Activated CD4-positive, CD25-positive, alpha-beta regulatory T cell treated with anti-CD3 and anti-CD28 coated beads, Interleukin-2, amount 50 U/mL, for 24 hours (primary cell): ENCODE measurements around the gene MTERF4.
A peak's percentile ranks its signal among the peaks of the same experiment; 100 is the strongest.
"Not testable (repeated sequence)": the region's sequence is repeated elsewhere in the genome, so short reads cannot be mapped to it uniquely, and the experiment has no call there.

Source experiments
- ATAC-seq, 2 donors: fragments of 150-1000 bp; cut with Tn5 transposase; one replicate each; pipeline ENCODE4 v1.10.0; 2021; ENCODE audit warnings: mild to moderate bottlenecking in 1 of 2, moderate library complexity in 1 of 2

Gene MTERF4

DNA sequence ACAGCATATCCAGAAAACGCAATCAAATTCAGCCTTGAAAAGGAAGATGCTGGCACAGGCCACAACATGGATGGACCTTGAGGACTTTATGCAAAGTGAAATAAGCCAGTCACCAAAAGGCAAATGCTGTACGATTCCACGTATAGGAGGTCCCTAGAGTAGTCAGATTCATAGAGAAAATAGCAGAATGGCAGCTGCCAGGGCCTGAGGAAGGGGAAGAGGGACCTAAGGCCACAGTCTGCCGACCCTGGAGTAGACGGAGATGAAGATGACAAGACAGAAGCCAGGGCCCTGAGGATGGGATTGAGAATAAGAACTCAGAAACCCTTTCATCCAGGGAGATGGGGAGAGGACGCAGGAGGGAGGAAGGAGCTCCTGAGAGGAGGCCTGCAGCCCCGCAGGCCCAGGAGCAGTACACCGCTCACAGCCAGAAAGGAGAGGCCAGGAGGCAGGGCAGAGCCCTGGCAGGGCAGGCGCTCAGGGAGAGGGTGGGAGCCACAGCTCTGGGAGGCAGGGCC, 8.1 kb upstream of the MTERF4 start:
- ATAC-seq = no peak

DNA sequence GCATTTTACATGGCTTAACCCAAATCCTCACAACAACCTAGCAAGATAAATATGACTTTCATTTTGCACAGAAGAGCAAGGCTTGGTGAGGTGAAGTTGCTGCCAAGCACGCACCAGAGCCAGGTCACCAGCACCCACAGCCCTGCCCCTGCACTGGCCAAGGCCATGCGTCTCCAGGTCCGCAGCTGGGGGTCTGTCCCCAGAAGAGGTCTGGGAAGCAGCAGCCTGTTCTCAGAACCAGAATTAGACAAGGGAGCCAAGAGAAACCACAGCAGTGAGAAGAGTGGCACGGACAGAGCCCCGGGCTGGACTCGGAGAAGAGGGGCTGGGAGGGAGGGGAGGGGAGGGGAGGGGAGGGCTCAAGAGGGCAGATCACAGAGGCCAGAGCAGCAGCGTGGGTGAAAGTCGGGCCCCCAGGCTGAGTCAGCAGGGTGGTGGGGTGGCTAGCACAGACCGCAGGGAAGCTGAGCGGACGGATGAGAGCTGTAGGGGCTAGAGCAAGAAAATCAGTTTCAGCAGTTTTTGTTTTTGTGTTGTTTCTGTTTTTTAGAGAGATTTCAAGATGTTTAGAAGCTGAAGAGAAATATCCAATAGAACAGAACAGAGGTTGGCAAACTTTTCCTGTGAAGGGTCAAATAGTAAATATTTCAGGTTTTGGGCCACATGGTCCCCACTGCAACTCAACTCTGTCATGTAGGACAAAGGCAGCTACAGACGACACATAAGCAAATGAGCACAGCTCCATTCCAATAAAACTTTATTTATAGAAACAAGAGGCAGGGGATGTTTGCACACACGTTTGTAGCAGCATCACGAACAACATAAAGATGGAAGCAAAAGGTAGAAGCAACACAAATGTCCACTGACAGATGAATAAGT, 7.4 kb upstream of the MTERF4 start:
- ATAC-seq = peak in 1 of 2 donors; percentile 39

DNA sequence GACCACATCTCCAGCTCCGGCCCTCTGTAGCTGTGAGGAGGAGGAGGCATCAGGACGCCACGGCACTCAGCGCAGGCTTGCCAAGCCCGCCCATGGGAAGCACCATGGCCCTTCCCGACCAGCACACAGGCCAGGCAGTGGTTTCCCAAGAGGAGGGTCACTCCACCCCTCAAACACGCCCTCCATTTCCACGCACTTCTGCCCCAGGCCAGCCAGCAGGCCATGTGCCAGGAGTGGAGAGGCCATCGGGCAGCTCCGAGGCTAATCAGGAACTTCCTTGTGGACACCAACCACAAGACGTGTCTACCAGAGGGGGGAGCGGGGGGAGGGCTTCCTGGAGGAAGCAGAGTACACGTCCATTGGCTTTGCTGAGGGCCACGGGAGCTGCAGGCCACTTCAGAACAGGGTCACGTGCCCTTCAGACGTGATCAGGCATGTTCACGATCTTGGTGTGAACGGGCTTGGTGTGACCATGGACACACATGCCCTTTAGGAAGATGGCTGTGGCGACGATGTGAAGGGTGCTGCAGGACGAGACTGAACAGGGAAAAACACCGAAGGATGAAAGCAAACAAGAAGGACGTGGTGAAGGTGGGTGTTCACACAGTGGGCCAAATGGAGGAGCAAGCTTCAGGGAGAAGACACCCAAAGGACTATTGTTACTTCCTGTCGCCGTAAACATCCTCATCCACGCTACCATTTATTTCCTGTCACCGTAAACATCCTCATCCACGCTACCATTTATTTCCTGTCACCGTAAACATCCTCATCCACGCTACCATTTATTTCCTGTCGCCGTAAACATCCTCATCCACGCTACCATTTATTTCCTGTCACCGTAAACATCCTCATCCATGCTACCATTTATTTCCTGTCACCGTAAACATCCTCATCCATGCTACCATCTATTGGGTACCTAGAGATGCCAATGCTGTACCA, 6.5 kb upstream of the MTERF4 start:
- no peak for ATAC-seq

DNA sequence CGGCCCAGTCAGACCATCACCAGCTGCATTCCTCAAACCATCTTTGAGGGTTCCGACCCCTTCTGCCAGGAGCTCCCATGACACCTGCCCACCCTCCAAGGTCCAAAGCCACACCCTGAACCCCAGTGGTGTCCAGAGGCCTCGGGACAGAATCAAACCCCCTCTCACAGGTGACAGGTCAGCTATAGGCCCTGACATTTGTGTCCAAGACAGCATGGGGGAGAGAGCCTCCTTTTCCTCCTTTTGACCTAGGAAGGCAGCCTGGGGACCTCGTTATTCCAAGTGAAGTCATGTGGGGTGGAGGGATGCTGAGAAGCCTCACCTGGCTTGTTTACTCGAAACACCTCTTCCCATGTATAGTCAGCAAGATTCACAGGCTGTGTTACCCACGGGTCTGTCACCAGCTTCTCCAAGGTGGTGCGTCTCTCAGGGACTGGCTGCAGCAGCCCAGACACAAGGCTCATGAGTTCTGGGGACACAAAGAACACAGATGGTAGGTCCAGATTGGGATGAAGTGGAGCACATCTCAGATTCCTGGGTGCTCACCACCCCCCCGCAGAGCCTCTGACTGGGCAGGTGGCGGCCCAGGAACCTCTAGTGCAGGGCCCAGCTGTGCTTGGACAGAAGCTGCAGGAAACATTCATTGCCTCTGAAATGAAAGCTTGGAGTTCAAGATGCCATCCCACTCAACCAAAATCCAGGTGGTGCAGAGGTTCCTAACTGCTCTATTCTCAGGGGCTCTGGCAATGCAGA, 5.1 kb upstream of the MTERF4 start:
- ATAC-seq = no peak

DNA sequence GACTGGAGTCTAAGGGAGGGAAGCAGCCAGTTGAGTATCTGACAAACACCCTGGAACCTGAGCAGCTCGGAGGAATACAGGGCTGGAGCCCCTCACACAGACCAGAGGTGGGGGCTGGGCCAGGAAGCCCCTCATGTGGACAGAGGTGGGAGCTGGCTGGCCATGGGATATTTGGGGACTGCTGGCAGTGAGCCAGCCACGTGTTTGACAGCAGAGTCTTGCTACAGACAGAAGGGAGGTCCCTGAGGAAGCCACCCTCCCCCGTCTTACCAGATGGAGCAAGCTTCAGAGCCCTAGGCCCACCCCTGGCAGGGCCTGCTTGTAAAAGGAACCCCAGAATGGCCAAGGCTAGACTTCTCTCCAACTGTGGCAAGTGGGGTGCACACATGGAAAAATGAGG, 3.6 kb upstream of the MTERF4 start:
- no peak for ATAC-seq

DNA sequence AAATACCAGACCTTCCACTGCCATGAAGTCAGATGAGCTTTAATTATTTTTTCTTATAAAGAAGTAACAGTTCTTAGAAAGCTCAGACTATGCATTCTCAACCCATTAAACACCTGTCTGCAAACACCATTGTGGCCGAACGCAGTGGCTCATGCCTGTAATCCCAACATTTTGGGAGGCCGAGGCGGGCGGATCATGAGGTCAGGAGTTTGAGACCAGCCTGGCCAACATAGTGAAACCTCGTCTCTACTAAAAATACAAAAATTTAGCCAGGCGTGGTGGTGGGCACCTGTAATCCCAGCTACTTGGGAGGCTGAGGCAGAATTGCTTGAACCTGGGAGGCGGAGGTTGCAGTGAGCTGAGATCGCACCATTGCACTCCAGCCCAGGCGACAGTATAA, 2.5 kb upstream of the MTERF4 start:
- ATAC-seq = not testable (repeated sequence)

DNA sequence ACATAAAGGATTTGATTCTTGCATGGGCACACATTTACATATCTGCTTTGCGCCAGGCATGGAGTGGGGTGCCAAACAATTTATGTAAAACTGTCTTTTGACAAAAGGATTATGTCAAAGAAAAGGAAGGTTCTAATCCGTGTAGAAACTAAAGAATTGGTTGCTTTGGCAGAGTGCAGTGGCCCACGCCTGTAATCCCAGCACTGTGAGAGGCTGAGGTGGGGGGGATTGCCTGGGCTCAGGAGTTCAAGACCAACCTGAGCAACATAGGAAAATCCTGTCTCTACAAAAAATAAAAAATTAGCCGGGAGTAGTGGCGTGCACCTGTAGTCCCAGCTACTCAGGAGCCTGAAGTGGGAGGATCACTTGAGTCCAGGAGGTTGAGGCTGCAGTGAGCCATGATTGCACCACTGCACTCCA, 1.1 kb upstream of the MTERF4 start:
- ATAC-seq = no peak

DNA sequence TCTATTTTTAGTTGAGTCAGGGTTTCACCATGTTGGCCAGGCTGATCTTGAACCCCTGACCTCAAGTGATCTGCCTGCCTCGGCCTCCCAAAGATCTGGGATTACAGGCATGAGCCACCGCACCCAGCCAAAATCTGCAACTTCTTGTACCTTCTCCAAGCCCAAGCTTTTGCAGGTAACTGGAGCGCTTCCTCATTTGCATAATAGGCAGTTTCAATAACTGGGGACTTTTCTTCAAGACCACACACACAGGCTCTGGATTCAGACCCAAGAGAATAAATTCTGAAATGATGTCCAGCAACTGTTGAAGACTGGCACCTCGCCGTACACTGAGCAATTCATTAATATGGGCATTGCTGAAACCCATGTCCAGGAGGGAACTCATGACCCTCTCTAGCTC, 2.8 kb downstream of the MTERF4 start:
- ATAC-seq = no peak

DNA sequence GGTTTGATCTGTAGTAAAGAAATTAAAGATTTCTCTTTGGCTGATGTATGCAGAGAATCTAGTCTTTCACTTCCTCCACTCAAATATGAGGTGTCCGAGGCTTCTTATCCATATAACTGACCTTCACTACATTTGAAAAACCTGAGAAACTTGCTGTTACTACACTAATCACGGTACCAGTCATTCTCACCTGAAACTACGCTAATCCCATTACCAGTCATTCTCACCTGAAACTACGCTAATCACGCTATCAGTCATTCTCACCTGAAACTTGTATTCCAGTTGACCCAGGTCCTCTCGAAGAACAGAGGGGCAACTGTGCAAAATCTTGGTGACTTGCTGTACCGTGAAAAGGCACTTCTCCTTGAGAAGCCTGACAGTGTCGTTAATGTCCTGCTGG, 5.1 kb downstream of the MTERF4 start:
- peak; percentile 70 to 74 for ATAC-seq

DNA sequence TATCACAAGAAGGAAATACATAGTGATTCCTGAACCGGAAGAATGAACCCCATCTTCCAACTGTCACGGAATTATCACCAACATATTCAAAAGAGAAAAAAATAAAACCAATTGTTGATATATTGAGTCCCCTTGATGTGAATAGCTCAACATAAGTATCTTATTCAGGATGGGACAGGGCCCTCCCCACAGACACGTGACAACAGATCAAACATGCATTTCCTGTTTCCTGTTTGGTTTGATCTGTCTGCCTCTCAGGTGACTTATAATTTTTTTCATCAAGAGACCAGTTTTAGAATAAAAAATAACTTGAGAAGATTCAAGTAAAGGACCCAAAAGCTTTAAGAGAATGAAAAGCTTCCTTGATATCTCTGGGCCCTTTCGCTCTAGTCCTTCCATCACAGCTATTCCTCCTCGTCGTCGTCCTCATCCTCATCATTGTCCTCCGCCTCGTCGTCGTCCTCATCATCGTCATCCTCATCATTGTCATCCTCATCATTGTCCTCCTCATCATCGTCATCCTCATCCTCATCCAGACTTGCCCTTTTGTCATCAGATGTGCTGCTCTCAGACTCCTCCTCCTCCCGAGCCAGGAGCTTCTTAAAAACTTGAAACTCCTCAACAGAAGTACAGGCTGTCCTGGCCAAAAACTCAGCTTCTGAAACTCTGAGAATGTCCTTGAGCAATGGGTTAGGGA, 6.3 kb downstream of the MTERF4 start:
- peak; percentile 66 to 67 for ATAC-seq

DNA sequence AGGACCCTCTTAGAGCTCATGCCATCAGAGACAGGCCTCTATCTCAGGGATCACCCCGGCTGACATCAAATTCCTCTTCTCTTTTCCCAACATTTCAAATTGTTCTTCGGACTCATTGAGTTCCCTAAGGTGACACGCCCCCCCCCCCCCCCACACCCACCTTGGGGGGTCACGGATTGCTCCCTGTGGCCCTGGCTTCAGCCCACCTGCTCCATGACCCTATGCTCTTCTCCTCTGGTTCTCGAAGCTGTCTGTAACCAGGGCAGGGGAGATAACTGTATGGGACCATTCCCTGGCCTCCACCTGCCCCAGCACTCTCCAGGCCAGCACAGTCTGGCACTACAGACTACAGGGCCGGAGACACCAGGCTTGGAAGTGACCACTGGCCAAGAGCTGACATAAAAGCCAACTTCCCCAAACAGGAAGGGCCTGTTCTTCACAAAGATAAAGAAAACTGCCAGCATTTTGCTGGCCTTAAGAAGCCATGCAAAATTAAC, 7.1 kb downstream of the MTERF4 start:
- no peak for ATAC-seq

DNA sequence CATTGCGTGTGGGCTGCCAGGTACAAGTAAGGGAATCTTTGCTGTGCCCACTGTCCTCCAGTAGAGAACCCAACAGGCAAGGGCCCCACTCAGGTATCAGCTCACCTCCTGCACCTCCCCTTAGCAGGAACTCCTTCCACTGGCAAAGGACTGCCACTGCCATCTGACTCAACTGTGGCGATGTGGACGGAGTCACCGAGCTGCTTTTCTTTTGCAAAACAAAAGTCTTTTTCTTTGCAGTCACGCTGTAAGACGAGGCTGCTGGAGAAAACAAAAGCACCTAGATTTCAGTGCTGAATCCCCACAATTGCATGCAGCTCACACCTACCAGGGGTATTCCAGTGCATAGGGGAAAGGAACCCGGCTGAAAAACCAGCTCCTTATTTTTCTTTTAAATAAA, 7.9 kb downstream of the MTERF4 start:
- ATAC-seq = no peak

DNA sequence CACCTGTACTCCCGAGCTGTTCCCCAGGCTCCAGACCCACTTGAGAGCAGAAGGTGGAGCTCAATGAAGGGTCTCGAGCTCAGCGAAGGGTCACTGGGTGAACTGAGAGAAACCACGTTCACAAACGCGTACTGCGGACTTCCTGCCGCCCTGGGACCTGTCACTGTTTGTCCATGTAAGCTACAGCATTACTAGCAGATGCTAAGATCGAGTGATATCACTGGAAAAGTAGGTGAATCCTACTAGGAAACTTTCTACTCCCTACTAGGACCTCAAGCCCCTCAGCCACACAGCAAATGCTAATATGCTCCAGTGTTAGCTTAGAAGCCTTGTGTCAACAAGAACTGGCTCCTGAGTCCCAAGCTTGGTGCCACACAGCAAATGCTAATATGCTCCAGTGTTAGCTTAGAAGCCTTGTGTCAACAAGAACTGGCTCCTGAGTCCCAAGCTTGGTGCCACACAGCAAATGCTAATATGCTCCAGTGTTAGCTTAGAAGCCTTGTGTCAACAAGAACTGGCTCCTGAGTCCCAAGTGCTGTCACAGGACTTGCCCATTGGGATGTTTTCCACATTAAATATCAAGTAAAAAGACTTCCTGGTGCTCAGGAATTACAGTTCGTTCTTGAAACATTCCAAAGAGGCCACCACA, 8.8 kb downstream of the MTERF4 start:
- not testable (repeated sequence) for ATAC-seq

DNA sequence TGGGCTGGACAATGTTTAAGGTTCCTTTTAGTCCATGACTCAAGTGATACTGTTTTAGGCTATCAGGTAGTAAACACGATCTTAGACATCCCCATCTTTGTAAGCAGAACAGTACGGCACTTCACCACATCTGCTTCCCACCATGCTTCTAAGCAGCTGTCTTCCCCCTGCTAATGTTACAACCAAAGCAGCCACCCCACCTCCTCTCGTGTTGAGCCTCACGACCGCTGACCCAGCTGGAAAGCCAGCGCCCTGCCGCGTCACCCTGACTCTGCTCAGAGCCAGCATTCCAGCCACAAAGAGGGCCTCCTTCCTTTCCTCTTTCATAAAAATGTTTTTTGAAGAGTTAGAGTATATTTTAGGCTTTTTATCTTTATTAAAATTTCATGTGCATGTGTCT, 9.4 kb downstream of the MTERF4 start:
- no peak for ATAC-seq

DNA sequence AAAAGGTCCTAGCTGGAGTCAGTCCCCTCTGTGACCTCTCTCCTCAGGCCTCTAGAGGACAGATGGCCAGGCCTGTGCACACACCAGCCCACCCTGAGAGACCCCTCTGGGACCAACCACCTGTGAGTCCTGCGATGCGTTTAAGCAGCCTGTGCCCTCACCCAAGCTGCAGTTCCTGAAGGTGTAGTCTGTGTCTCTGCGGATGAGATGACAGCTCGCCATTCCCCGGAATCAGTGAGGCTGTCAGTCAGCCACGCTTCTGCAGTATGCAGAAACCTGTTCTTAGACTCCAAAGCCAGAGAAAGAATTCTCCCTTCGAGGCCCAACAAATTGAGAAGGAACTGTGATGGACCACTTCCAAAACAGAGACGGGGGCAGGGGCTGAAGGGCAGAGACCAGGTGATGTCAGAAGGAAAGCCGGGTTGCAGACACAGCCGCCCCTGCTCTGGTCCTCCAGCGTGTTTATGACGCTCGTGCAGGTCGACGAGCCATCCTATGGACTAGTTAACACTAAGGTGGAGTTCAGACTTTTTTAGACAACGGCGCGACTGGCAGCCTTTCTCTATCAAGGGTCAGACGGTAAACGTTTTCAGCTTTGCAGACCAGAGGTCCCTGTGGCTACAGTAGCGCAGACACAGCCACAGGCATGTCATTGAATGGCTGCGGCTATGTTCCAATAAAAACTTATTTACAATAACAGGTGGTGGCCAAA, 10.2 kb downstream of the MTERF4 start:
- ATAC-seq = no peak

DNA sequence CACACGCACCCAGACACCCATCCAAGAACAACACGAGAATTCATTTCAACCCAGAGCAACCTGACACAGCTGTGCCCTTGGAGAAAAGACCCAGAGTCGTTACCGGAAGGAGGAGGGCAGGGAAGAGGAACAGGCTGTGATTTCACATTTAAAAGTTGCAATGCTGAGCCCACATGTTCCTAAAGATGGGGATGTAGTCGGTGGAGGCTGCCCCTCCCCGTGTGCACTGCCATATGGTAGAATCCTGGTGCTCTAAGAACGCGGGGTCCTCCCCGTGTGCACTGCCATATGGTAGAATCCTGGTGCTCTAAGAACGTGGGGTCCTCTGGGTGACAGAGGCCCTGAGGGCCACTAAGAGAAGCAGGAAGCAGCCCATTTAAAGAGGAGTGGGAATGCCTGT, 10.9 kb downstream of the MTERF4 start:
- no peak for ATAC-seq

DNA sequence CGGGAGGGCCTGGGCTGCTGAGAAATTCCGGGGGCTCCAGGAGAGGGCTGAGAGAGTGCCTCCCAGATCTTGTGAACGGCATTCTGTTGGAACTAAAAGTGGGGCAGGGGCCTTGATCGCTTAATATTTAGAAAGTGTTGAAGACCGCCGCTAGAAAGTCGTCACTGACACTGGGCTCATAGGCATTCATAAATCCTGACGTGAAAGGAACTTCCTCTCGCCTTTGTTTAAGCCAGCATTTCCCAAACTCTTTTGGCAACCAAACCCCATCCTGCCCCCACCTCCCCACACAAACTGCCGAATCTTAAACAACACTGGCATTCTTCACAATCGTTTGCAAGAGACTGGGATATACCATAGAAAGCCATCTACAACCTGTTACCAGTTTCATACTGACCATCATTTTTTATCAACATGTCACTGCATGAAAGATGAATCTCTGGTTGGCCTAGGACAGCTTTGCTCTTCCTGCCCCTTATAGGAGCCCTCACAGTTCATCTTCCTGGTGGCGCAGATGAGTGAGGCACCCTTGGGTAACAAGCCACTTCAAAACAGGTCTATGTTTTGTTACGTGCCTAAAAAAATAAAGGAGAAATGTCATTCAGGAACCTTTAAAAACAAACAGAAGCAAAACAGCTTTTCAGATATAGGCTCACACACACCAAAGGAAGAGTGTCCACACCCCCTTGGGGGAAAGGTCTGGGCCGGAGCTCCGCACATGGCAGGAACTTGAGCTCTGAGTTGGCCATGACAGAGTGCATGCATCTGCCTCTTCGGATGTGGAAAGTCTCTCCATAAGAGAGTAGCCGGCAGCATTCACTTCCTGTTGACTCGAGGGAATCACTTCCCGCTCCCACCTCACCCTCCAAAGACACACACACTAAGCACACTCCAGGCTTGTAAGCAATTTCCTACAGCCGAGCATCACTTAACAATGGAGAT, 13.0 kb downstream of the MTERF4 start:
- ATAC-seq = no peak

DNA sequence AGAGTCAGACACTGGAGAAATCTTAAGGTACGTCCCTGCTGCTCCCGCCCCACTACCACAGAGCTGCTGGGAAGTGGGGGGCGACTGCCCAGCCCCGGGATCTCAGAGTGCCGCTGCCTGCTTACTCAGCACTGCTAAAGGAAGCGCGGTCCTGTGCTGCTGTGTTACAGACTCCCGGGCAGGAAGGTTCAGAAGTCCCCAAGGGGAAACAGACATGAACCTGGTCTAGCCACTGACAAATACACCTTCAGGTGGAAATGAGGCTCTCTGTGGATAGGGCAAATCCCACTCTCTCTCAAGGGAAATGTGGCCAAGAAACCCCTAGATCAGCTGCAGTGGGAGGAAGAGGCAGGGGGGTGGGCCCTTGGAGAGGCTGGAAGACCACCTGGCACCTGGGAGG, 13.7 kb downstream of the MTERF4 start:
- no peak for ATAC-seq
